Tibial nerve (tissue), 4 donors: ENCODE measurements around the gene PHAF1. TPM values are rescaled to one million over a fixed set of nuclear protein-coding genes. Genes with fewer than 3 reads are reported as not detected.

Experiments
- DNase-seq, 2 donors: peaks; one replicate each; pipeline ENCODE4 v3.0.0-alpha.2; 2019; ENCODE audit warnings: low spot score in 2 of 2
- H3K27ac ChIP-seq, 4 donors: fragments of 200-600 bp; sonication (generic) in 3 of 4; one replicate each; pipeline ENCODE4 v1.5.1; 2017 to 2019; ENCODE audit warnings: mild to moderate bottlenecking in 1 of 4
- H3K27me3 ChIP-seq, 2 donors: fragments of 200-600 bp; sonication (generic) in 1 of 2; one replicate each; pipeline versions ENCODE4 v1.5.1 to v1.6.0; 2017 to 2019
- H3K36me3 ChIP-seq, 3 donors: fragments of 200-600 bp; sonication (generic); one replicate each; pipeline ENCODE4 v1.5.1; 2018 to 2019
- H3K4me1 ChIP-seq, 4 donors: fragments of 200-600 bp; sonication (generic) in 3 of 4; one replicate each; pipeline ENCODE4 v1.5.1; 2017 to 2019
- H3K4me3 ChIP-seq, 4 donors: fragments of 200-600 bp; sonication (generic) in 3 of 4; one replicate each; pipeline ENCODE4 v1.5.1; 2017 to 2019; ENCODE audit warnings: mild to moderate bottlenecking in 1 of 4, moderate library complexity in 1 of 4
- H3K9me3 ChIP-seq, 4 donors: fragments of 200-600 bp; sonication (generic) in 3 of 4; one replicate each; pipeline ENCODE4 v1.5.1; 2017 to 2019
- CTCF ChIP-seq, 5 experiments: fragments of 200-600 bp in 3 of 5; fragments of 450-650 bp in 2 of 5; sonication (generic) in 3 of 5; IDR thresholded peaks; one replicate each; pipeline ENCODE4 v1.5.1; 2016 to 2019; ENCODE audit warnings: antibody characterized with exemption in 5 of 5, mild to moderate bottlenecking in 3 of 5, moderate library complexity in 2 of 5
- EP300 ChIP-seq, 2 donors: sonication (generic); formaldehyde crosslinking; IDR thresholded peaks; one replicate each; pipeline ENCODE4 v1.6.1; 2017; ENCODE audit warnings: antibody characterized with exemption in 2 of 2, mild to moderate bottlenecking in 1 of 2
- POLR2A ChIP-seq, 2 donors: fragments of 450-650 bp; IDR thresholded peaks; one replicate each; pipeline ENCODE4 v1.6.1; 2017; ENCODE audit warnings: antibody characterized with exemption in 2 of 2, mild to moderate bottlenecking in 2 of 2, moderate library complexity in 2 of 2
- WGBS, 2 donors: methylation state at CpG; one replicate each; pipeline ENCODE4 v1.1.5; 2018; 5-methylcytosine and 5-hydroxymethylcytosine counted together
- total RNA-seq, 4 donors: library from RNA; depleted of rRNA; stranded (reverse); fragments of >200 nt; gene quantifications; one replicate each; pipeline ENCODE4 v1.1.0, GENCODE V29; 2016

The PHAF1 gene
- total RNA-seq, 4 donors from 2014 or later, result 22.2 to 34.5 (median 28.1) TPM

GRCh38 chr16:67154578-67155294 is 45.0 kb downstream of the PHAF1 start:
- peak overlapping the region in 2 of 4 donors; percentile 30 to 31 for H3K4me3 ChIP-seq
- peaks cover 0 to 1% (median 0%) of the 10 kb centered on the region in 3 donors for H3K36me3 ChIP-seq
- H3K9me3 ChIP-seq, result no peaks in the 10 kb centered on the region
- H3K27me3 ChIP-seq, result peaks cover 0 to 17% of the 10 kb centered on the region in 2 donors
- H3K4me1 ChIP-seq, result peaks cover 0 to 45% (median 23%) of the 10 kb centered on the region in 4 donors
- no peak for DNase-seq
- H3K27ac ChIP-seq, result no peak overlapping the region
- TF ChIP-seq CTCF (IDR thresholded peaks at IDR 0.05) (no peak), EP300 (IDR thresholded peaks at IDR 0.05) (no peak), POLR2A (IDR thresholded peaks at IDR 0.05) (no peak)
- 10 to 27% methylated on average over 23 to 61 of the region's 61 CpGs for WGBS, 2 donors

- DNase-seq, result peak; percentile 58 to 60
- peak overlapping the region in 2 of 4 donors; percentile 30 to 31 for H3K4me3 ChIP-seq
- peak; percentile 94 to 100 (median 99) for TF ChIP-seq CTCF (IDR thresholded peaks at IDR 0.05)
- TF ChIP-seq EP300 (IDR thresholded peaks at IDR 0.05), result no peak
- no peaks in the 10 kb centered on the region for H3K9me3 ChIP-seq
- H3K27me3 ChIP-seq, result peaks cover 0 to 14% of the 10 kb centered on the region in 2 donors
- no peak overlapping the region for H3K27ac ChIP-seq
- WGBS, 2 donors, result 11 to 15% methylated on average over 31 to 39 of the region's 74 CpGs
- H3K36me3 ChIP-seq, result no peaks in the 10 kb centered on the region
- peaks cover 0 to 44% (median 20%) of the 10 kb centered on the region in 4 donors for H3K4me1 ChIP-seq
Measured at GRCh38 chr16:67155295-67156142, 45.8 kb downstream of the PHAF1 start.

- H3K9me3 ChIP-seq, result no peaks in the 10 kb centered on the region
- peaks cover 0 to 14% of the 10 kb centered on the region in 2 donors for H3K27me3 ChIP-seq
- TF ChIP-seq POLR2A (IDR thresholded peaks at IDR 0.05), result no peak
- TF ChIP-seq EP300 (IDR thresholded peaks at IDR 0.05), result no peak
- no peak for TF ChIP-seq CTCF (IDR thresholded peaks at IDR 0.05)
- H3K4me1 ChIP-seq, result peaks cover 0 to 44% (median 17%) of the 10 kb centered on the region in 4 donors
- 44 to 49% methylated on average over 15 of the region's 15 CpGs for WGBS, 2 donors
- no peaks in the 10 kb centered on the region for H3K36me3 ChIP-seq
- DNase-seq, result no peak
- H3K27ac ChIP-seq, result no peak overlapping the region
- H3K4me3 ChIP-seq, result no peak overlapping the region
Measured at GRCh38 chr16:67156143-67156844, 46.6 kb downstream of the PHAF1 start.

- Histone ChIP-seq H3K4me1 (peaks cover 0 to 51% (median 20%) of the 10 kb centered on the region in 4 donors), H3K27me3 (peaks cover 0 to 19% of the 10 kb centered on the region in 2 donors), H3K9me3 (no peaks in the 10 kb centered on the region), H3K27ac (no peak overlapping the region), H3K36me3 (no peaks in the 10 kb centered on the region), H3K4me3 (no peak overlapping the region)
- WGBS, 2 donors, result 56 to 58% methylated on average over 7 of the region's 7 CpGs
- DNase-seq, result no peak
- no peak for TF ChIP-seq CTCF (IDR thresholded peaks at IDR 0.05)
- TF ChIP-seq EP300 (IDR thresholded peaks at IDR 0.05), result no peak
- TF ChIP-seq POLR2A (IDR thresholded peaks at IDR 0.05), result no peak
Measured at GRCh38 chr16:67157106-67157748, 47.5 kb downstream of the PHAF1 start.
